ENCODE measurements around the gene SLC24A1.

- TF ChIP-seq ZNF510 (tag by site-specific recombination; IDR thresholded peaks at IDR 0.05; ENCODE audit: insufficient replicate concordance) (no peak), CTCF (tag by site-specific recombination; IDR thresholded peaks at IDR 0.05) (no peak), MYNN (tag by site-specific recombination; IDR thresholded peaks at IDR 0.05; ENCODE audit: borderline replicate concordance) (no peak), ZBTB1 (tag by site-specific recombination; IDR thresholded peaks at IDR 0.05) (no peak), ZNF830 (tag by site-specific recombination; IDR thresholded peaks at IDR 0.05; ENCODE audit: low read depth) (no peak), GLIS2 (tag by site-specific recombination; IDR thresholded peaks at IDR 0.05) (no peak), SP3 (tag by site-specific recombination; IDR thresholded peaks at IDR 0.05) (no peak), ZNF324 (tag by site-specific recombination; IDR thresholded peaks at IDR 0.05) (no peak), ZNF514 (tag by site-specific recombination; IDR thresholded peaks at IDR 0.05) (no peak)
Observed at GRCh38 chr15:65651042-65651322, 29.2 kb downstream of the SLC24A1 start.
